Smooth muscle cell (in vitro differentiated cells): ENCODE results near the gene ZNF674. TPM values are rescaled to one million over a fixed set of nuclear protein-coding genes. Genes with fewer than 3 reads are reported as not detected.
"Not testable (repeated sequence)": the region's sequence is repeated elsewhere in the genome, so short reads cannot be mapped to it uniquely, and the experiment has no call there.

Experiments
- DNase-seq: peaks from one replicate; lab custom pipeline; 2025; ENCODE audit not compliant: unreplicated experiment; lab: John Stamatoyannopoulos, UW
- H2AFZ ChIP-seq: fragments of 200-600 bp; sonication (generic); 2 replicates; pipeline ENCODE4 v1.6.0; 2016; ENCODE audit warnings: antibody characterized with exemption, low read depth, mild to moderate bottlenecking
- H3F3A ChIP-seq: fragments of 200-600 bp; sonication (generic); 2 replicates; pipeline ENCODE4 v1.6.0; 2017; ENCODE audit warnings: antibody characterized with exemption, low read depth
- H3K27ac ChIP-seq: fragments of 200-600 bp; sonication (generic); 2 replicates; pipeline ENCODE4 v1.5.1; 2016; ENCODE audit warnings: low read depth, mild to moderate bottlenecking
- H3K27me3 ChIP-seq: fragments of 200-600 bp; sonication (generic); 2 replicates; pipeline ENCODE4 v1.6.1; 2016; ENCODE audit warnings: low read depth, mild to moderate bottlenecking
- H3K36me3 ChIP-seq: fragments of 200-600 bp; sonication (generic); 2 replicates; pipeline ENCODE4 v1.5.1; 2016; ENCODE audit warnings: low read depth
- H3K4me1 ChIP-seq: fragments of 200-600 bp; sonication (generic); 2 replicates; pipeline ENCODE4 v1.5.1; 2016; ENCODE audit warnings: low read depth
- H3K4me2 ChIP-seq: fragments of 200-600 bp; sonication (generic); 2 replicates; pipeline ENCODE4 v1.6.0; 2016; ENCODE audit warnings: mild to moderate bottlenecking
- H3K4me3 ChIP-seq: fragments of 200-600 bp; sonication (generic); 2 replicates; pipeline ENCODE4 v1.5.1; 2016; ENCODE audit warnings: mild to moderate bottlenecking
- H3K79me2 ChIP-seq: fragments of 200-600 bp; sonication (generic); 2 replicates; pipeline ENCODE4 v1.6.0; 2016; ENCODE audit warnings: low read depth, mild to moderate bottlenecking
- H3K9ac ChIP-seq: fragments of 200-600 bp; sonication (generic); 2 replicates; pipeline ENCODE4 v1.6.0; 2016; ENCODE audit warnings: low read depth
- H3K9me3 ChIP-seq: fragments of 200-600 bp; sonication (generic); replicated peaks from 2 replicates; pipeline ENCODE4 v1.5.1; 2016; ENCODE audit warnings: low read depth
- H4K20me1 ChIP-seq: fragments of 200-600 bp; sonication (generic); 2 replicates; pipeline ENCODE4 v1.6.0; 2016; ENCODE audit warnings: low read depth
- CTCF ChIP-seq: fragments of 200-600 bp; sonication (generic); IDR thresholded peaks from 2 replicates; pipeline ENCODE4 v1.5.1; 2017; ENCODE audit warnings: borderline replicate concordance, mild to moderate bottlenecking, antibody characterized with exemption; ENCODE audit not compliant: insufficient read depth, poor library complexity, severe bottlenecking
- WGBS: methylation state at CpG from one replicate; pipeline ENCODE4 v1.1.7; 2016; ENCODE audit warnings: low lambda C conversion rate; 5-methylcytosine and 5-hydroxymethylcytosine counted together
- polyA plus RNA-seq: library from polyadenylated mRNA; unstranded; fragments of >200 nt; fragmentation: Nextera tagmentation; extraction: Ambion mirVana; gene quantifications from 2 replicates; pipeline ENCODE4 v1.2.1, GENCODE V29; 2016
- total RNA-seq: library from RNA; depleted of rRNA; stranded (reverse); fragments of >200 nt; gene quantifications from 2 replicates; pipeline ENCODE4 v1.2.3, GENCODE V29; 2014

ZNF674 gene
- total and polyA plus RNA-seq, 2 experiments from 2014 or later, result 1.7 to 4.0 TPM

GRCh38 chrX:46463682-46464081 is 81.5 kb downstream of the ZNF674 start:
- Histone ChIP-seq H3K27ac (no peak overlapping the region), H3K36me3 (peaks cover 5% of the 10 kb centered on the region), H3K9me3 (peaks cover 9% of the 10 kb centered on the region), H3K27me3 (no peaks in the 10 kb centered on the region), H4K20me1 (no peaks in the 10 kb centered on the region), H2AFZ (no peak overlapping the region), H3K9ac (no peak overlapping the region), H3K4me2 (no peak overlapping the region), H3K4me3 (no peak overlapping the region), H3F3A (no peaks in the 10 kb centered on the region), H3K79me2 (no peaks in the 10 kb centered on the region), H3K4me1 (no peaks in the 10 kb centered on the region)
- DNase-seq, result no peak
- 41% methylated on average over 3 of the region's 3 CpGs for WGBS
- no peak for TF ChIP-seq CTCF

- Histone ChIP-seq H3K36me3 (no peaks in the 10 kb centered on the region), H3K79me2 (no peaks in the 10 kb centered on the region), H2AFZ (no peak overlapping the region), H3K4me1 (no peaks in the 10 kb centered on the region), H4K20me1 (no peaks in the 10 kb centered on the region), H3F3A (no peaks in the 10 kb centered on the region), H3K4me3 (no peak overlapping the region), H3K27ac (no peak overlapping the region), H3K9ac (no peak overlapping the region), H3K27me3 (no peaks in the 10 kb centered on the region), H3K9me3 (peaks cover 8% of the 10 kb centered on the region), H3K4me2 (no peak overlapping the region)
- WGBS, result 80% methylated on average over 2 of the region's 2 CpGs
- DNase-seq, result no peak
- TF ChIP-seq CTCF, result no peak
Observed at GRCh38 chrX:46461660-46462191, 83.5 kb downstream of the ZNF674 start.

- not testable (repeated sequence) for H3K79me2 ChIP-seq, H3K27ac ChIP-seq, DNase-seq, H4K20me1 ChIP-seq, H3K36me3 ChIP-seq, H3K4me3 ChIP-seq, H3K4me1 ChIP-seq, H3K9me3 ChIP-seq, H3K27me3 ChIP-seq, H2AFZ ChIP-seq, H3K9ac ChIP-seq, H3K4me2 ChIP-seq, H3F3A ChIP-seq
- 72% methylated on average over 8 of the region's 8 CpGs for WGBS
Observed at GRCh38 chrX:46460801-46461659, 84.2 kb downstream of the ZNF674 start.

GRCh38 chrX:46459603-46460002 is 85.6 kb downstream of the ZNF674 start:
- H3K79me2 ChIP-seq, result no peaks in the 10 kb centered on the region
- no peaks in the 10 kb centered on the region for H3K27me3 ChIP-seq
- H3K4me1 ChIP-seq, result no peaks in the 10 kb centered on the region
- no peaks in the 10 kb centered on the region for H4K20me1 ChIP-seq
- H3F3A ChIP-seq, result no peaks in the 10 kb centered on the region
- no peaks in the 10 kb centered on the region for H3K36me3 ChIP-seq
- H3K9ac ChIP-seq, result no peak overlapping the region
- H3K4me2 ChIP-seq, result no peak overlapping the region
- no peak for TF ChIP-seq CTCF
- DNase-seq, result no peak
- H3K9me3 ChIP-seq, result peaks cover 5% of the 10 kb centered on the region
- H2AFZ ChIP-seq, result no peak overlapping the region
- H3K4me3 ChIP-seq, result no peak overlapping the region
- no peak overlapping the region for H3K27ac ChIP-seq
- WGBS, result 54% methylated on average over 3 of the region's 3 CpGs
